Stimulated activated CD4-positive, alpha-beta T cell treated with anti-CD3 and anti-CD28 coated beads, Interleukin-1b, Interleukin-23, amount 100 ng/mL, for 4 hours (primary cell): ENCODE data around the gene OR4C13.
"Not testable (repeated sequence)": the region's sequence is repeated elsewhere in the genome, so short reads cannot be mapped to it uniquely, and the experiment has no call there.

Experiments
- DNase-seq, 2 donors: peaks; one replicate each; pipeline ENCODE4 v3.0.0-alpha.2; 2020; ENCODE audit warnings: low read depth in 2 of 2

Gene OR4C13

GRCh38 chr11:49952091-49952490 lies at the start of gene OR4C13:
TSS of gene OR4C13 (plus strand) at chr11:49952391. CDS start at chr11:49952423, 32 bp downstream.
- no peak for DNase-seq

GRCh38 chr11:49911516-49911915 lies 40.7 kb upstream of the OR4C13 start:
- not testable (repeated sequence) for DNase-seq

GRCh38 chr11:49948701-49949100 lies 3.5 kb upstream of the OR4C13 start:
- not testable (repeated sequence) for DNase-seq

GRCh38 chr11:49973439-49973838 lies 21.2 kb downstream of the OR4C13 start:
- not testable (repeated sequence) for DNase-seq

- not testable (repeated sequence) for DNase-seq
These were observed 30.2 kb downstream of the OR4C13 start, which contains the start of gene OR4C12 for GRCh38 chr11:49982435-49982834. TSS of gene OR4C12 (minus strand) at chr11:49982535. CDS start at chr11:49982501, 34 bp downstream.

- no peak for DNase-seq
These were observed 43.4 kb downstream of the OR4C13 start for GRCh38 chr11:49995565-49995964.
